Measurements from ENCODE around the gene FBLIM1.

- no peak for TF ChIP-seq EP300 (IDR thresholded peaks at IDR 0.05; ENCODE audit: low read depth)
- no peak for TF ChIP-seq CTCF (IDR thresholded peaks at IDR 0.05)
- TF ChIP-seq POLR2AphosphoS5 (IDR thresholded peaks at IDR 0.05), result no peak
Observed at GRCh38 chr1:15768388-15768787, 9.8 kb downstream of the FBLIM1 start.
